CD4-positive, alpha-beta T cell treated with Interleukin-12 subunit alpha and Interleukin-12 subunit beta, for 1 hour (primary cell): ENCODE data around the gene MOB1A.
"Not testable (repeated sequence)": the region's sequence is repeated elsewhere in the genome, so short reads cannot be mapped to it uniquely, and the experiment has no call there.

ENCODE experiments used
- DNase-seq: peaks from one replicate; pipeline ENCODE4 v3.0.0-alpha.2; 2020

Gene MOB1A

GRCh38 chr2:74147727-74148456, 30.8 kb downstream of the MOB1A start, which contains the start of gene BOLA3:
BOLA3 (minus strand) TSS chr2:74147912; CDS start chr2:74147874, 38 bp downstream.
- peak; percentile 86 for DNase-seq

- no peak for DNase-seq
Observed at GRCh38 chr2:74146929-74147726, 31.6 kb downstream of the MOB1A start.

DNA sequence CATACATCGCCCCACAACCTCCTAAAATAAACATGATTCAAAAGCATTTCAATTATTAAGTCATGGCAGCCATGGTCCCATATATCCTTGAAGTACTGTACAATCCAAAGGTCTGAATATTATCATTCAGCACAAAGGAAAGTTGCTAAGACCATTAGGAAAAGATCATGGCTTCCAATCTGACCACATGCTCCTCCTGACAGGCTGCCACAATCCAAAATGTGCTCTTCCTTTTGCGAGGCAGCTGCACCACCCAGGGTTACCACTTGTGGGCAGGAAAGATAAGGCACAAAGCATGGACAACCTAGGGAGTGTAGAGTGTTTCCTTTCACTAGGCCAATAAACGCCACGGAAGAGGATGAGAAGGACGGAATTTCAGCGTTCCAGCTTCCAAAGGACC, 36.3 kb downstream of the MOB1A start:
- DNase-seq: no peak

DNA sequence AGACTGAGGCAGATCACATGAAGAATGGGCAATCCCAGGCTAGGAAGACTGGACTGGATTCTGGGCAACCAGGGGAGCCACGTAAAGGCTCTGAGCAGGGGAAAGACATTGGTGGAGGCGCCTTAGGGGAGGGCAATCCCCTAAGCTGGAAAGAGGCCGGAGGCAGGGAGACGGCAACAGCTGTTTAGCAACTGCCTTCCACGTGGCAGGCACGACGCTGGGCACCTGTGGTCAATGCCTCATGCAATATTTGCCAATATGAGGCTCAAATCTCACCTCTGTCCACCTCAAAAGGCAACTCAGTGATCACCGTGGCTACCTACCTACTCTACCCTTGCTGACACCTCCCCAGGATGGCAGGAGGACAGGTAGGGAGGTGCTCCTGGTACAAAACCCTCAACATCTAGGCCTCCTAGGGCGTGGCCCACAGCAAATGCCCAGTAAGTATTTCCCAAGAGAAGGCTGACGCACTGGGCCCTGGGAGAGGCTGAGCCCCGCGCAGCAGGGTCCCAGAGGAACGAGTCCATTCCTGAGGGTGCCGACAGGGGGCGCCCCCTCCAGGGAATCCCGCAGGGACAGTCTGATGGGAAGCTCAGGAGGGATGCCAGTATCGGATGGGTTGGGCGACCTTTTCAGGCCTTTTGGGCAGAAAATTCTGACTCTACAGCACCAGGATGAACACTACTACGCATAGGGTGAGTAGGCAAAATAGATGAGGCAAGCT, 39.9 kb downstream of the MOB1A start:
- no peak for DNase-seq

DNA sequence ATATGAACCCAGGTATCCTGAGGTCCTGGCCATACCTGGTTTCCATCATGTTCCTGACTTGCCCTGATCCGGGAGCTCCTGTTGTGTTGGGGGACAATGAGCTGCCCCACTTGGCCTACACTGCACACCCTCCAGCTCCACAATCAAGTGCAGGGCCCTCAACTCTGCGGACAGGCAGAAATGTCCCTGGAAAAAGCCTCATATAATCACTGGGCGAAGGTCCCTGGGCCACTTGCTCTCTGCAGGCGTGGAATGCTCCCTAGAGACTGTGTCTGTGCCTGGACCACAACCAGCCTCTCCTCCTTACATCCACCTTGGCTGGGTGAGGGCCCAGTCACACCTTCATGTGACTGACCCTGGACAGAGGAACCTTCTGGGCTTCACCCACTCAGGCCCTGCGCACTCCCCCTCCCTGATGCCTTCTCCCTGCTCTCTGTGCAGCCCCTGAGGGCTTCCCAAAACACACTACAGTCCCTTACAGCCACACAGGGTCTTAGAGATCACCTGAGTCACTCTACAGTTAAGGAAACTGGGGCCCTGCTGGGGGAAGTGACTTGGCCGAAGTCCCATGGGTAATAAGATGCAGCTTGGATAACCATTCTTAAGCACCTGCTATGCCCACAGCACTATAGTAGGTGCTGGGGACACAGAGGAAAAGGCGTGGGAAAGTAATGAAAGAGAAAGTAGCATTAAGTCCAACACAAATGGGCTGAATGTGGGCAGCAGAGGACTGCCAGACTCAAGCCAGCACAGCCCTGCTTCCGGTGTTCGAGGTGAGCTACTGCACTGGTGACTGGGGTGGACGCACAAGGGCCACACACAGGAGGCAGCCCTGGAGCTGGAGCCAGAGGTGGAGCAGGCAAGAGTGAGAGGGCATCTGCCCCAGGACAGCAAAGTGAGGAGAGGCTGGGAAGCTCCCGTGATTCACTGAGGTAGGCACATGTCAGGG, 40.8 kb downstream of the MOB1A start:
- no peak for DNase-seq

- no peak for DNase-seq
Observed at GRCh38 chr2:74131901-74132300, 46.8 kb downstream of the MOB1A start.

DNA sequence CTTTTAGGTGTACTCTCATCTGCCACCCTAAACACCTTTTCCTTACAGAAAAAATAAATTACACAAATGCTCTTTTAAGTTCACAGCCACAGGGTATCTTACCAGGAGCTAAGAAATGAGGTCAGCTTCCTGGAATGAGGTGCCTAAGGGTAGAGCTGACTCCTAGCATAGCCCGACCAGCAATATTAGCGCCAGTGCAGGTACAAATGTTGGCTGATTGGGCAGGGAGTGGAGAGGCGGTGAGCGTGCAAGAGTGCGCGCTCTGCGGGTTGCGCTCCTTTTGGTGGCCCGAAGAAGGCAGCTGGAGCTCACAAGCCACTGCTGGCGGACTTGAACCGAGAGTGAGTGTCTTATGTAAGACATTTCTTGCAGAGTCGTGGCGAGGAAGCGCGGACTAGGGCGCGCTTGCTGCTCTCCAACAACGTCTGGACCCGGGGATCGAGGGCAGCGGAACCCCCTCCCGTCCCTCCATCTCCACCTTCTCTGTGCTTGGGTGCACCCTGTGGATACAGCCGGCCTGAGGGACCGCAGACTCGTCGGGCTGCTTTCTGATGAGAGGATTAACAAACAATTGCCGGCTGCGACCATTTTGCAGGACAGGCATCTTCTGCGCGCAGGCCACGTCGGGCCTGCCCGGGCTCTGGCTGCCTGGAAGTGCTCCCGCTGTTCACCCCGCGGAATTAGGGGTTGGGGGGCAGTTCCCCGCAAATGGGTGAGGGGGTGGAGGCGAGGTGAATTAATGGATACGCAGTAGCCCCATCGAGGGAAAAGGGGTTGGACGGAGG, 48.3 kb downstream of the MOB1A start:
- DNase-seq: no peak

DNA sequence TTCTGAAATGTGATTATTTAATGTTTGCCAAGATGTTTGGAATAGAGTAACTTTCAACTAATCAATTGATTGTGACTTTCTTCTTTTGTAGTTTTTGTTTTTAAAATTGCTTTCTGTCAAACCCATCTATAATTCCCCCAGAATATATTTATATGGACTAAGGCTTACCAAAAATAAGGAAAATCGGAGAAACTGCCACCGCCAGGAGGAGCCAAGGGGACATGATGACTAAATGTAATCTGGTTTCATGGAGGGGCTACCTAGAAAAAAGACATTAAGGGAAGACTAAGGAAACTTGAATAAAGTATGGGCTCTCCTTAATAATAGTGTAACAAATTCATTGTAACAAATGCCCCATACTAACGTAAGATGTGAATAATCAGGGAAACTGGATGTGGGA, 50.5 kb downstream of the MOB1A start:
- DNase-seq: no peak

DNA sequence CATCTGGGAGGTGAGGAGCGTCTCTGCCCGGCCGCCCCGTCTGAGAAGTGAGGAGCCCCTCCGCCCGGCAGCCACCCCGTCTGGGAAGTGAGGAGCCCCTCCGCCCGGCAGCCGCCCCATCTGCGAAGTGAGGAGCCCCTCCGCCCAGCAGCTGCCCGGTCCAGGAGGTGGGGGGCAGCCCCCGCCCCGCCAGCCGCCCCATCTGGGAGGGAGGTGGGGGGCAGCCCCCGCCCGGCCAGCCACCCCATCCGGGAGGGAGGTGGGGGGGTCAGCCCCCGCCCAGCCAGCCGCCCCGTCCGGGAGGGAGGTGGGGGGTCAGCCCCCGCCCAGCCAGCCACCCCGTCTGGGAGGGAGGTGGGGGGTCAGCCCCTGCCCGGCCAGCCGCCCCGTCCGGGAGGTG, 54.7 kb downstream of the MOB1A start:
- not testable (repeated sequence) for DNase-seq

DNA sequence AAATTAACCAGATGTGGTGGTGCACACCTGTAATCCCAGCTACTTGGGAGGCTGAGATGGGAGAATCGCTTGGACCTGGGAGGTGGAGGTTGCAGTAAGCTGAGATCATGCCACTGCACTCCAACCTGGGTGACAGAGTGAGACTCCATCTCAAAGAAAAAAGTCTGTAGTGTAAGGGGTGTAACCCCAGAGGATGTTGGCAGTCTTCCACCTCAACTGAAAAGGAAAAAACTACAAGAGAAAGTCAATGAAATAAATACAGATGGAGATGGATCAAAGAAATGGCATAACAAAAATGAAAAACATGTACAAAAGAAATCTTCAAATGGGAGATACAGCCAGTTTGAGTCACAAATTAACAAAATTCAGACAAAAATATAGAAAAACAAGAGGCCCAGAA, 56.8 kb downstream of the MOB1A start:
- DNase-seq: not testable (repeated sequence)

DNA sequence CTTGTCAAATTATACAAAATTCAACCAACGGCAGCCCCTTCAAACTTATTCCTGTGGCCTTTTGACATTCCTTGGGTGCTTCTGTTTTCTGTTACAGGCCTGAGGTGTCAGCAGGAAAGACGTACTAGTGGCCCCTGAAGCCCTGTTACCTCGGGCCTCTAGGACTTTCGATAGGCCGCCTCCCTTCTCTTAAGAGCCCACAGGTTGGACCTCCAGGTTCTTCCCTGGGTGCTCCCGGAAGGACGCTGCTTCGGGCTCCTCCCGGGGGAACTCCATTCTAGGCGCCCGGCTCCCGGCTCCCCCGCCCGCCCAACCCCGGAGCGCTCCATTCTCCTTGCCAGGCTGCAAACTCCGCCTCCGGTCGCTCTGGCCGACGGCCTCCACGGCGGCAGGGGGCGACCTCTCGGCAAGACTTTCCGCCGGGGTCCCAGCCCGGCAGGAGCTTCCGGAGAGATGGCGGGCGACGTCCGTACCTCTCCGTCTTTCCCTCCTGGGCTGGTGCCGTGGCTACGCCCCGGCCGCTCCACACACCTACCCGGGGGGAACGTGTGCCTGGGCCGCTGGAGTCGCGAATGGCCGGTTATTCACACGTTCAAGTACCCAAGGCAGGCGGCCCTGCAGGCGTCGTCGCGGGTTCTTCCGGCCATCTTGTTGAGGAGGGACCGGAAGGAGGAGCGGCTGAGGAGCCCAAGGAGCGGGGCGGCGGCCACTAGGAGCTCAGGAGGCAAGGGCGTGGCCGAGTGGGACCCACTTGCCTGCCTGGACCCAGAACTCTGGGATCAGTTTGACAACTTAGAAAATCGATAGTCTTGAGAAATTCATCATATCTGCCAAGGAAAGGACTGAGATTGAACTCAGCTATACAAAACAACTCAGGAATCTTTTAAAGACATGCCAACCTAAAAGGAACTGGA, 58.5 kb downstream of the MOB1A start:
- DNase-seq: peak; percentile 86

GRCh38 chr2:74119339-74119738, 59.3 kb downstream of the MOB1A start:
- DNase-seq: no peak

DNA sequence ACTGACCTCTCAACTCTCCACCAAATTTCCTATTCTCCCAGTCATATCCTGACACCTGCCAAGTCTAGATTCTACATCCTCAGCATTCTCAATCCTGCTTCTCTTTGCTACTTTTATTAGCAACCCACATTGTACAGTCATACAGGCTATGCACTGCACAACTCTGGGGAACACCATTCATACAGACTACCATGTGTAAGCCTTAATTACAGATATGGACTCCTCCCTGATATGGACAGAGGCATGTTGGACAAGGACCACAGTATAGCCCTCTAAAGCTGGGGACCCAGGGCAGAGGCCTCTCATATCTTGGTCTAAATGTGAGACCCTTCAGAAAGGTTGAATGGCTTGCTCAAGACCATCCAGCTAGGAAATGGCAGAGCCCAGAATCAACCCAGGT, 67.3 kb downstream of the MOB1A start:
- no peak for DNase-seq

GRCh38 chr2:74110537-74110936, 68.1 kb downstream of the MOB1A start:
- DNase-seq: no peak

- DNase-seq: no peak
Observed at GRCh38 chr2:74109551-74109950, 69.1 kb downstream of the MOB1A start.

GRCh38 chr2:74107071-74107470, 71.6 kb downstream of the MOB1A start:
- DNase-seq: no peak

- no peak for DNase-seq
Observed at GRCh38 chr2:74105413-74105812, 73.3 kb downstream of the MOB1A start.

- no peak for DNase-seq
Observed at GRCh38 chr2:74104839-74105238, 73.8 kb downstream of the MOB1A start.

- DNase-seq: no peak
Observed at GRCh38 chr2:74103763-74104162, 74.9 kb downstream of the MOB1A start.
